Measurements from ENCODE around the gene HES6. TPM values are rescaled to one million over a fixed set of nuclear protein-coding genes. Genes with fewer than 3 reads are reported as not detected.

Gene HES6
- total RNA-seq, 2 experiments from 2014 or later: 5.2 to 5.6 TPM

- TF ChIP-seq, protein P1, sequence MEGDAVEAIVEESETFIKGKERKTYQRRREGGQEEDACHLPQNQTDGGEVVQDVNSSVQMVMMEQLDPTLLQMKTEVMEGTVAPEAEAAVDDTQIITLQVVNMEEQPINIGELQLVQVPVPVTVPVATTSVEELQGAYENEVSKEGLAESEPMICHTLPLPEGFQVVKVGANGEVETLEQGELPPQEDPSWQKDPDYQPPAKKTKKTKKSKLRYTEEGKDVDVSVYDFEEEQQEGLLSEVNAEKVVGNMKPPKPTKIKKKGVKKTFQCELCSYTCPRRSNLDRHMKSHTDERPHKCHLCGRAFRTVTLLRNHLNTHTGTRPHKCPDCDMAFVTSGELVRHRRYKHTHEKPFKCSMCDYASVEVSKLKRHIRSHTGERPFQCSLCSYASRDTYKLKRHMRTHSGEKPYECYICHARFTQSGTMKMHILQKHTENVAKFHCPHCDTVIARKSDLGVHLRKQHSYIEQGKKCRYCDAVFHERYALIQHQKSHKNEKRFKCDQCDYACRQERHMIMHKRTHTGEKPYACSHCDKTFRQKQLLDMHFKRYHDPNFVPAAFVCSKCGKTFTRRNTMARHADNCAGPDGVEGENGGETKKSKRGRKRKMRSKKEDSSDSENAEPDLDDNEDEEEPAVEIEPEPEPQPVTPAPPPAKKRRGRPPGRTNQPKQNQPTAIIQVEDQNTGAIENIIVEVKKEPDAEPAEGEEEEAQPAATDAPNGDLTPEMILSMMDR (IDR thresholded peaks at IDR 0.05): no peak
- no peak for DNase-seq
- peak; percentile 9 for ATAC-seq
- intact Hi-C loops (cut with micrococcal nuclease): no loop called here
- Mint-ChIP-seq H3K27ac (peak overlapping the region; percentile 80), H3K9me3 (no peaks in the 10 kb centered on the region), H3K4me3 (peak overlapping the region; percentile 73), H3K4me1 (ENCODE audit: low read depth) (peaks cover 29% of the 10 kb centered on the region), H3K36me3 (ENCODE audit: low read depth) (peaks cover 16% of the 10 kb centered on the region), H3K27me3 (no peaks in the 10 kb centered on the region)
- ChIA-PET CTCF (interaction anchor here (2.1 kb wide), 1 partner anchor 59 kb away, joined by 8 read pairs; no protein-coding TSS in a partner anchor), POLR2A (interaction anchor here (0.6 to 2.1 kb wide), 4 partner anchors 9 to 1766 kb away, joined by 3 to 8 read pairs (median 4); partner anchors contain the start of gene PER2)
Measured at GRCh38 chr2:238203973-238204683, 35.7 kb downstream of the HES6 start.

- TF ChIP-seq, protein P1 (IDR thresholded peaks at IDR 0.05): no peak
- H3K27ac Mint-ChIP-seq: peak within 1 kb of the TSS; percentile 86
- intact Hi-C loops (cut with micrococcal nuclease): no loop called here
- peak; percentile 88 for DNase-seq
- POLR2A ChIA-PET: interaction anchor here (0.6 to 2.8 kb wide), 7 partner anchors 8 to 1767 kb away, joined by 3 to 8 read pairs (median 4); partner anchors contain the start of gene PER2
- peak within 1 kb of the TSS; percentile 84 for H3K4me3 Mint-ChIP-seq
- peak; percentile 98 for ATAC-seq
- H3K4me1 Mint-ChIP-seq (ENCODE audit: low read depth): peaks cover 34% of the 10 kb centered on the region
- H3K9me3 Mint-ChIP-seq: no peaks in the 10 kb centered on the region
- H3K27me3 Mint-ChIP-seq: no peaks in the 10 kb centered on the region
- H3K36me3 Mint-ChIP-seq (ENCODE audit: low read depth): peaks cover 17% of the 10 kb centered on the region
- CTCF ChIA-PET: interaction anchor here (1.6 to 2.1 kb wide), 2 partner anchors 10 to 60 kb away, joined by 4 to 8 read pairs; no protein-coding TSS in a partner anchor
Measured at GRCh38 chr2:238203094-238203972, 36.5 kb downstream of the HES6 start, which contains the start of gene ILKAP. Gene ILKAP, minus strand, starts transcription at chr2:238203695. Its CDS starts 142 bp downstream, at chr2:238203553.

GRCh38 chr2:238202326-238203093, 37.3 kb downstream of the HES6 start:
- DNase-seq: peak; percentile 46
- intact Hi-C loops (cut with micrococcal nuclease): no loop called here
- Mint-ChIP-seq H3K36me3 (ENCODE audit: low read depth) (peaks cover 17% of the 10 kb centered on the region), H3K27ac (peak overlapping the region; percentile 86), H3K9me3 (no peaks in the 10 kb centered on the region), H3K4me1 (ENCODE audit: low read depth) (peaks cover 41% of the 10 kb centered on the region), H3K4me3 (peak overlapping the region; percentile 84), H3K27me3 (no peaks in the 10 kb centered on the region)
- ATAC-seq: no peak
- TF ChIP-seq, protein P1 (IDR thresholded peaks at IDR 0.05): no peak
- ChIA-PET CTCF (interaction anchor here (0.7 to 2.5 kb wide), 6 partner anchors 10 to 866 kb away, joined by 3 to 13 read pairs (median 4); partner anchors contain the start of gene ERFE), POLR2A (interaction anchor here (0.7 to 2.8 kb wide), 7 partner anchors 9 to 270 kb away, joined by 3 to 8 read pairs (median 3); partner anchors contain the start of gene PER2)

GRCh38 chr2:238190445-238190844, 49.4 kb downstream of the HES6 start:
- TF ChIP-seq, protein P1 (IDR thresholded peaks at IDR 0.05): no peak
- no peak for DNase-seq
- Mint-ChIP-seq H3K4me1 (ENCODE audit: low read depth) (peaks cover under 1% of the 10 kb centered on the region), H3K36me3 (ENCODE audit: low read depth) (peaks cover 55% of the 10 kb centered on the region), H3K9me3 (no peaks in the 10 kb centered on the region), H3K27ac (no peak overlapping the region), H3K4me3 (no peak overlapping the region), H3K27me3 (no peaks in the 10 kb centered on the region)
- ChIA-PET CTCF (no interaction called here), POLR2A (interaction anchor here (1.3 kb wide), 1 partner anchor 10 kb away, joined by 4 read pairs; no protein-coding TSS in a partner anchor)
- ATAC-seq: no peak
- intact Hi-C loops (cut with micrococcal nuclease): no loop called here

Other genes starting within 250 kb of the HES6 start
- gene SCLY, start 179.0 kb downstream of the HES6 start, total RNA-seq: 10 to 100 TPM; 77.9 to 93.2 TPM
- under 1 TPM; 0.11 to 0.27 TPM for gene ESPNL, start 139.7 kb downstream of the HES6 start, total RNA-seq
- not detected for gene KLHL30, start 101.4 kb downstream of the HES6 start, total RNA-seq
- 1 to 10 TPM in 1 of 2 experiments, under 1 TPM in 1; 0.99 to 1.0 TPM for gene ERFE, start 81.1 kb downstream of the HES6 start, total RNA-seq
- gene ILKAP, start 36.3 kb downstream of the HES6 start, total RNA-seq: 10 to 100 TPM; 42.1 to 43.3 TPM
- gene PER2, start 48.6 kb upstream of the HES6 start, total RNA-seq: 10 to 100 TPM; 17.4 to 17.6 TPM
- 1 to 10 TPM; 7.1 to 7.9 TPM for gene TRAF3IP1, start 80.5 kb upstream of the HES6 start, total RNA-seq
- gene ASB1, start 186.9 kb upstream of the HES6 start, total RNA-seq: 10 to 100 TPM; 39.8 to 48.1 TPM